ENCODE measurements around the gene SETD1A. TPM values are rescaled to one million over a fixed set of nuclear protein-coding genes. Genes with fewer than 3 reads are reported as not detected.

Gene SETD1A
- total and polyA plus RNA-seq, 9 of the 15 experiments (the other 6 are each of a cell fraction or from before 2014, with no cell fraction given) = 0.08 to 36.0 (median 4.2) TPM

GRCh38 chr16:30922420-30922959 lies 35.1 kb upstream of the SETD1A start:
- in situ Hi-C loops (cut with MboI) (loop anchor here (5.0 kb wide), 1 partner anchor 75 kb away; no protein-coding TSS in a partner anchor), intact Hi-C loops (cut with micrococcal nuclease) (loop anchor here (1.0 to 5.0 kb wide), 6 partner anchors 45 to 265 kb away; partner anchors contain the start of genes CFAP119, FBRS and RNF40)
- H3K4me3 ChIP-seq = peak overlapping the region; percentile 85
- peak overlapping the region; percentile 91 to 99 for H3K9ac ChIP-seq (ENCODE audit: insufficient read depth in 1 of 2, low read depth in 2 of 2, low read length in 2 of 2)
- peak overlapping the region; percentile 100 for H3K27ac ChIP-seq (ENCODE audit: extremely low read depth, low read depth, low read length)
- WGBS (ENCODE audit: insufficient coverage, low coverage, missing lambda C conversion rate) = under 1% methylated on average over 32 of the region's 42 CpGs
- ChIA-PET CTCF (ENCODE audit: low intra/inter-chr PET ratio) (interaction anchor here (0.8 to 1.9 kb wide), 3 partner anchors 25 to 200 kb away, joined by 3 to 20 read pairs (median 3); no protein-coding TSS in a partner anchor), POLR2A (interaction anchor here (0.7 to 1.0 kb wide), 4 partner anchors 10 to 312 kb away, joined by 3 to 5 read pairs (median 3); partner anchors contain the start of gene ZNF689)
- TSS peak; percentile 85 for BruUV-seq (replicated peaks)
- no peaks in the 10 kb centered on the region for H3K9me3 ChIP-seq (replicated peaks; ENCODE audit: control insufficient read depth, insufficient read depth, low read depth, low read length)
- H3K9me1 ChIP-seq (ENCODE audit: control insufficient read depth, insufficient read depth, low read length) = peaks cover 2% of the 10 kb centered on the region
- peak; percentile 85 to 99 (median 90) for DNase-seq (ENCODE audit: extremely low read depth in 1 of 4, low spot score in 3 of 4)
- H3K79me2 ChIP-seq (ENCODE audit: control insufficient read depth, insufficient read depth, low read length) = peaks cover 17% of the 10 kb centered on the region
- peaks cover 3 to 44% of the 10 kb centered on the region in 2 experiments; a peak in 4 of 5 replicates for H3K4me1 ChIP-seq (replicated peaks in 1 of 2; ENCODE audit: control insufficient read depth in 2 of 2, insufficient read depth in 2 of 2, low read length in 2 of 2)
- peak overlapping the region; percentile 100 for H2AFZ ChIP-seq (ENCODE audit: low read depth, low read length)
- peak overlapping the region; percentile 100 for H3K4me2 ChIP-seq (ENCODE audit: insufficient read depth, low read length)
- ATAC-seq = peak; percentile 90
- peaks cover 24% of the 10 kb centered on the region; the same call in 2 of the 3 replicates for H3K36me3 ChIP-seq (ENCODE audit: control insufficient read depth, insufficient read depth, low read length)
- no peaks in the 10 kb centered on the region; a peak in 1 of 5 replicates for H3K27me3 ChIP-seq (ENCODE audit: control insufficient read depth in 2 of 2, insufficient read depth in 2 of 2, low read length in 2 of 2)
- FAIRE-seq = peak; percentile 100
- H4K20me1 ChIP-seq (replicated peaks; ENCODE audit: control insufficient read depth, insufficient read depth, low read length) = peaks cover 3% of the 10 kb centered on the region; the same call in 1 of the 2 replicates
- TF ChIP-seq ZFX (CRISPR knock-in tag; IDR thresholded peaks at IDR 0.05) (peak; percentile 52), MAFG (tag; conservative IDR thresholded peaks at IDR 0.05) (no peak), TBL1XR1 (IDR thresholded peaks at IDR 0.05; ENCODE audit: low read length in 2 of 2) (peak; percentile 69 to 80; a peak in 3 of 4 replicates), NR2C2 (CRISPR knock-in tag; IDR thresholded peaks at IDR 0.05) (peak; percentile 100), NR2C2 (tag; IDR thresholded peaks at IDR 0.05) (peak; percentile 100), GABPB1 (CRISPR knock-in tag; IDR thresholded peaks at IDR 0.05) (peak; percentile 96), SUPT5H (IDR thresholded peaks at IDR 0.05) (no peak), ZNF77 (CRISPR knock-in tag; IDR thresholded peaks at IDR 0.05) (no peak), NR4A1 (CRISPR knock-in tag; IDR thresholded peaks at IDR 0.05) (no peak), NR4A1 (tag; IDR thresholded peaks at IDR 0.05) (peak; percentile 89), BCLAF1 (IDR thresholded peaks at IDR 0.05; ENCODE audit: borderline replicate concordance in 1 of 2, control insufficient read depth in 1 of 2, low read depth in 2 of 2, low read length in 1 of 2) (peak in 1 of 2 experiments; percentile 71; a peak in 1 of 4 replicates), LCOR (CRISPR knock-in tag; IDR thresholded peaks at IDR 0.05) (0 out of 2 replicates have a peak, but pooled peaks have one; percentile 40), GABPA (tag; conservative IDR thresholded peaks at IDR 0.05; ENCODE audit: low read depth) (peak; percentile 98), MTA2 (IDR thresholded peaks at IDR 0.05; ENCODE audit: low read depth) (peak; percentile 90), POLR2B (IDR thresholded peaks at IDR 0.05; ENCODE audit: low read depth, partially characterized antibody) (no peak), POU5F1 (IDR thresholded peaks at IDR 0.05; ENCODE audit: borderline replicate concordance, low read depth, low read length, partially characterized antibody) (peak; percentile 96), CBX3 (IDR thresholded peaks at IDR 0.05; ENCODE audit: borderline replicate concordance in 1 of 2, low read length in 2 of 2) (no peak), ZBTB9 (CRISPR knock-in tag; IDR thresholded peaks at IDR 0.05) (peak; percentile 86; the same call in 1 of the 2 replicates)
